Large intestine (tissue), 3 donors: ENCODE data around the gene GLUD2. TPM values are rescaled to one million over a fixed set of nuclear protein-coding genes. Genes with fewer than 3 reads are reported as not detected.
"Not testable (repeated sequence)": the region's sequence is repeated elsewhere in the genome, so short reads cannot be mapped to it uniquely, and the experiment has no call there.

Experiments
- DNase-seq, 2 donors: peaks; one replicate each; pipeline versions ENCODE4 v3.0.0 to v3.0.0-alpha.2; 2013
- H3K27ac ChIP-seq: one replicate; pipeline ENCODE4 v1.5.1; 2013; ENCODE audit warnings: low read length
- H3K27me3 ChIP-seq: 2 replicates; pipeline ENCODE4 v1.6.1; 2013; ENCODE audit warnings: low read length; ENCODE audit not compliant: control insufficient read depth, insufficient read depth
- H3K36me3 ChIP-seq: 2 replicates; pipeline ENCODE4 v1.6.1; 2013; ENCODE audit warnings: low read length; ENCODE audit not compliant: control insufficient read depth, insufficient read depth
- H3K4me1 ChIP-seq: one replicate; pipeline ENCODE4 v1.6.1; 2013; ENCODE audit warnings: low read length; ENCODE audit not compliant: control insufficient read depth, insufficient read depth
- H3K4me3 ChIP-seq: one replicate; pipeline ENCODE4 v1.5.1; 2013; ENCODE audit warnings: low read length
- H3K9me3 ChIP-seq: one replicate; pipeline ENCODE4 v1.6.1; 2013; ENCODE audit warnings: mild to moderate bottlenecking, low read depth, low read length, moderate library complexity; ENCODE audit not compliant: control insufficient read depth
- WGBS: methylation state at CpG from one replicate; pipeline ENCODE4 v1.1.5; 2013; ENCODE audit warnings: low lambda C conversion rate; ENCODE audit not compliant: insufficient coverage; 5-methylcytosine and 5-hydroxymethylcytosine counted together
- polyA plus RNA-seq: library from polyadenylated mRNA; unstranded; fragments of 120-200 nt; gene quantifications from one replicate; pipeline ENCODE4 v1.2.1, GENCODE V29; 2013

GLUD2 gene
- polyA plus RNA-seq, 1 donor, result 2.0 TPM

DNA sequence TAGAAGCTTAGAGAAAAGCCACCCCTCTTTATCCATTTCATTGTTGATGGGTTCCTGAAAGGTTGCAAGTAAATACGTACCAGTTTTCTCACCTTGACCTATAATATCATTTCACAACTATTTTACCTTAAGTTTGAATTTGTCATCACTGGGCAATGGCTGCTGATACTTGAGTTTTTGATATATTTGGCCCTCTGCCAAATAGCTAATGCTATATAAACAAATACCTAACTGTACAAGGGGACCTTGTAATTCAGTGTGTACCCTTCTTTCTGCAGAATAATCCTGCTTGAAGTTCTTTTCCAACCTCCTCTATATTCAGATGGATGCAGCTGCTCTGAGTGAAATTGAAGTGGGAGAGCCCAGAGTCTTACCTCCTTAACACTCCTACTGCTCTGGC lies 19.0 kb upstream of the GLUD2 start:
- DNase-seq, result no peak
- no peak overlapping the region for H3K4me3 ChIP-seq
- no peak overlapping the region for H3K27ac ChIP-seq
- H3K9me3 ChIP-seq, result no peaks in the 10 kb centered on the region
- H3K4me1 ChIP-seq, result no peaks in the 10 kb centered on the region
- no peaks in the 10 kb centered on the region for H3K27me3 ChIP-seq
- no CpG with 5 or more reads among the region's 1 CpG for WGBS
- no peaks in the 10 kb centered on the region for H3K36me3 ChIP-seq

DNA sequence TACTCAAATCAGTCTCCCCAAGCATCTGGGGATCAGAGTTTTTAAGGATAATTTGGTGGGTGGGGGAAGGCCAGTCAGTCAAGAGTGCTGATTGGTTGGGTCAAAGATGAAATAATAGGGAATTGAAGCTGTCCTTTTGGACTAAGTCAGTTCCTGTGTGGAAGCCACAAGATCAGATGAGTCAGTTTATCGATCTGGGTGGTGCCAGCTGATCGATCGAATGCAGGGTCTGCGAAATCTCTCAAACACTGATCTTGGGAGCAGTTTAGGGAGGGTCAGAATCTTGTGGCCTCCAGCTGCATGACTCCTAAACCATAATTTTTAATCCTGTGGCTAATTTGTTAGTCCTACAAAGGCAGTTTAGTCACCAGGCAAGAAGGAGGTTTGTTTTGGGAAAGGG lies 17.3 kb upstream of the GLUD2 start:
- no peaks in the 10 kb centered on the region for H3K4me1 ChIP-seq
- no peaks in the 10 kb centered on the region for H3K36me3 ChIP-seq
- no peaks in the 10 kb centered on the region for H3K27me3 ChIP-seq
- no peak for DNase-seq
- WGBS, result no CpG with 5 or more reads among the region's 4 CpGs
- no peak overlapping the region for H3K27ac ChIP-seq
- H3K9me3 ChIP-seq, result no peaks in the 10 kb centered on the region
- no peak overlapping the region for H3K4me3 ChIP-seq

DNA sequence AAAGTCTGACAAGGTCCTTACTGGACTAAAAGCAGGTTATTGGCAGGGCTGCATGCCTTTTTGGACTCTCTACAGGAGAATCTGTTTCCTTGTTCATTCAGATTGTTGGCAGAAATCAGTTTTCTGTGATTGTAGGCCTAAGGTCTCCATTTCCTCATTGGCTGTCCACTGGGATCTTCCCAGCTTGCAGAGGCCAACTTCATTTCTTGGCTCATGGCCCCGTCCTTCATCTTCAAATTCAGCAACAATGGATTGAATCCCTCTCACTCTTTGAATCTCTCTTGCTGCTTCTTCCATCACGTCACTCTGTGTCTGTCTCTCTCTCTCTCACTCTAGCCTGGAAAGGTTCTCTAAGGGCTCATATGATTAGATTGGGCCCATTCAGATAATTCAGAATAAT lies 14.9 kb upstream of the GLUD2 start:
- Histone ChIP-seq H3K9me3 (no peaks in the 10 kb centered on the region), H3K27me3 (no peaks in the 10 kb centered on the region), H3K4me3 (no peak overlapping the region), H3K4me1 (no peaks in the 10 kb centered on the region), H3K27ac (no peak overlapping the region), H3K36me3 (no peaks in the 10 kb centered on the region)
- WGBS, result 0% methylated on average over 1 of the region's 2 CpGs
- no peak for DNase-seq

DNA sequence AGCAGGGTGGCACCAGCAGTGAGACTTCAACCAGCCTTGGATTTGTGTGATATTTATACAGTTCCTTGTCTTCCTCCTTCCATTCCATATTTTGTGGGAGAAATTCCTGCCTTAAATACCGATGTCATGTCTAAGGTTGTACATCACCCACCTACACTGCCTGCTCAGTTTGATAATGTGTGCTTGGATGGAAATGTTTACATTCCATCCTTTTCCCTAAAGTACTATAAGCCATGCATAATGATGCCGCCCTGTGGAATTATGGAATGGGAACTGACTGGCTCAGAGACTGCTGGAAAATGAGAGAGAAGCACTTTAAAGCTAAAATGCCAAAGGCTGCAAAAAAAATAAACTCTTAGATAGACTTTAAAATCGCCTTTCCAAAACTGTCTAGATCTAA lies 11.3 kb upstream of the GLUD2 start:
- no peak overlapping the region for H3K27ac ChIP-seq
- no peaks in the 10 kb centered on the region for H3K36me3 ChIP-seq
- no peaks in the 10 kb centered on the region for H3K9me3 ChIP-seq
- no peak for DNase-seq
- H3K4me1 ChIP-seq, result no peaks in the 10 kb centered on the region
- WGBS, result 60% methylated on average over 1 of the region's 3 CpGs
- no peaks in the 10 kb centered on the region for H3K27me3 ChIP-seq
- H3K4me3 ChIP-seq, result no peak overlapping the region

DNA sequence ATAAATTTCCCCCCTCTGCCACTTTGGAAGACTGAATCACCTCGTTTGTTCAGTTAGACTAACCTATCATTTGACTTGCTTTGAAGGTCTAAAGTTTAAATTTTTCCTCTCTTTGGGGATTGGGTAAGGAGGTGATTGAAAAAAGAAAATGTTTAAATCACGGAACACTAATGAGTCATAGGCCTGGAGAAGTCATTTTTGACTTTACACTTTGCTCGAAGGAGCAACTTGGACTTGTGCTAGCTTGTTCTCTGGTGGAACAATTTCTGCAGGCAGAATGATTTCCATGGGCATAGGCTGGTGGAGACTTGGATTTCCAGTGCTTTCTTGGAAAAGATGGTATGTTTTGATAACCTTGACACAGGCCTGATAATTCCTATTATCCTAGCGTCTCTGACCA lies 10.5 kb upstream of the GLUD2 start:
- H3K4me3 ChIP-seq, result no peak overlapping the region
- no peak overlapping the region for H3K27ac ChIP-seq
- WGBS, result no CpG with 5 or more reads among the region's 4 CpGs
- H3K27me3 ChIP-seq, result no peaks in the 10 kb centered on the region
- no peaks in the 10 kb centered on the region for H3K9me3 ChIP-seq
- no peak for DNase-seq
- H3K4me1 ChIP-seq, result no peaks in the 10 kb centered on the region
- H3K36me3 ChIP-seq, result no peaks in the 10 kb centered on the region

DNA sequence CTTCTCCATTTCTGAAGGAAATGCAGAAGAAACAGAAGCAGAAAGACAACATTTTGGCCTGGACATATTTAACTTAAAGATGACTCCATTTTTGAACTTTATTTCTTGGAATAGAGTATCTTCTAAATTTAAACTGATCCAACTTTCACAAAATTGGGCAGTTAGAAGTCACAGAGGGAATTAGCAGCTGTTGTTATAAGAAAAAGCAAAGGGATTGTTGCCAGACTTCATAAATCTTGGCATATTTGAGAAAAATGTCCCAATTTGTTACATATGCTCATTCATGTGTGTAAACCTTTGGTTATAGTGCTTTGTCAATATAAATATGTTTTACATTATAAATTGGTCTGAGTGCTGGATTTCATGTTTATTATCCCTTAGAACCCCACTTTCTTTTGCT lies 3.4 kb downstream of the GLUD2 start:
- Histone ChIP-seq H3K9me3 (no peaks in the 10 kb centered on the region), H3K4me1 (no peaks in the 10 kb centered on the region), H3K4me3 (no peak overlapping the region), H3K36me3 (no peaks in the 10 kb centered on the region), H3K27ac (no peak overlapping the region), H3K27me3 (no peaks in the 10 kb centered on the region)
- no peak for DNase-seq

DNA sequence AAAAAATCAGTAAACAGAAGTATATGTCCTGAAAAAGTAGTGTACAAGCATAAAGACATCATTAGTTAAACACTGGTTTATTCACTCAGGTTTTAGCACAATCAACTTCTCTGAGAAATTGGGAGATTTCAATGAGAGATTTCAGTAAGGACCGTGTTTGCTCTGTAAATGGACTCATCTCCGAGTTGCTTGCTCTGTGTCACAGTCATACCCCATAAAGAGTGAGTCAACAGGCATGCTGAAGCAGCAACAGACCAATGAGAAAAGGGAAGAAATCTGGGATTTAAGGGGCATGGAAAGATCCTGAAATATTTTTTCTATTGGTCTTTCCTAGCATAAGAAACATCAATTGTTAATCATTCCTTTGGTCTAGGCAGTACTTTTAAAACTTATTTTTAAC lies 4.7 kb downstream of the GLUD2 start:
- Histone ChIP-seq H3K36me3 (no peaks in the 10 kb centered on the region), H3K4me1 (no peaks in the 10 kb centered on the region), H3K27ac (no peak overlapping the region), H3K9me3 (no peaks in the 10 kb centered on the region), H3K4me3 (no peak overlapping the region), H3K27me3 (no peaks in the 10 kb centered on the region)
- WGBS, result 40% methylated on average over 1 of the region's 2 CpGs
- DNase-seq, result no peak

DNA sequence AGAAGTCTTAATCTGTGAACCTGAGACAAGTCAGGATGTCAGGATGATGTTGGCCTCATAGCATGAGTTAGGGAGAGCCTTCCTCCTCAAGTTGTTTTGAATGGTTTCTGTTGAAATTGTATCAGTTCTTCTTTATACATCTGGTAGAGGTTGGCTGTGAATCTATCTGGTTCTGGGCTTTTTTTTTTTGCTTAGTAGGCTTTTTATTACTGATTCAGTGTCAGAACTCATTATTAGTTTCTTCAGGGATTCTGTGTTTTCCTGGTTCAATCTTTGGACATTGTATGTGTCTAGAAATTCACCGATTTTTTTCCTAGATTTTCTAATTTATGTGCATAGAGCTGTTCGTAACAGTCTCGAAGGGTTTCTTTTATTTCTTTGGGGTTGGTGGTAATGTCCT lies 14.9 kb downstream of the GLUD2 start:
- DNase-seq, result no peak
- H3K36me3 ChIP-seq, result no peaks in the 10 kb centered on the region
- H3K4me1 ChIP-seq, result no peaks in the 10 kb centered on the region
- no peaks in the 10 kb centered on the region for H3K27me3 ChIP-seq
- no CpG with 5 or more reads among the region's 3 CpGs for WGBS
- H3K27ac ChIP-seq, result no peak overlapping the region
- no peak overlapping the region for H3K4me3 ChIP-seq
- no peaks in the 10 kb centered on the region for H3K9me3 ChIP-seq

DNA sequence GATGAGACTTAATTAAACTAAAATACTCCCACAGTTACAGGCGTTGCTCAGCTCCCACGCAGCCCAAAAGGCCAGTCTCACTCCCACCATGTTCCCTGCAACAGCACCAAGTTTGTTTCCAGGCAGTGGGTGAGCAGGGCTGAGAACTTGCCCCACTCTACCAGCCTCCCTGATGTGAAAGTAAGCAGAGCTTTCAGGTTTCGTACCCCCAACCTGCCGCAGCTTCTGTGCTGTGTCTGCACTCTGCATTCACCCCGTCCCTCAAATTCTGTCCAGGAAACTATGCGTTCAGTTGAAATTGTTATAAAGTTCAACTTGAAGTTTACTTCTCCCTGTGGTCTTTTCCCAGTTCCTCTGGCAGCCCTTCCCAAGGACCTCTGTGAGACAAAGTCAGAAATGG lies 17.2 kb downstream of the GLUD2 start:
- no CpG with 5 or more reads among the region's 6 CpGs for WGBS
- H3K9me3 ChIP-seq, result no peaks in the 10 kb centered on the region
- H3K27me3 ChIP-seq, result no peaks in the 10 kb centered on the region
- no peak overlapping the region for H3K4me3 ChIP-seq
- no peak overlapping the region for H3K27ac ChIP-seq
- no peaks in the 10 kb centered on the region for H3K4me1 ChIP-seq
- no peaks in the 10 kb centered on the region for H3K36me3 ChIP-seq
- DNase-seq, result no peak

DNA sequence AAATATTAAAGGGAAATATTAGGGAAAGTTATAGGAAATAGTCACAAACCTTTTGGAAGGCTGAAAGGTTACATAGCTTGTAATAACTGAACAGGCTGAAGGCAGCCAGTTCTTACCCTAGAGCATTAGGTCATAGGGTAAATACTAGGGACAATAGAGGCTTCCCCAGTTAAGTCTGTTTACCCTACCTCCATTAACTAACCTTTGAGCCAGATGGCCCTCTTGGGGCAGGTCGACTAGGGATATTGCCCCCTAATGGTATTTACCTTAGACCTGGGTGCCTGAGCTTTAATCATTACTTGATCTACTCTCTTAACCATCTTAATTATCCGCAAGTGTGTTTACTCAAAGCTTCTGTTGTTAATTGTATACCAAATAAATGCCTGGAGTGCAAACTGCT lies 36.8 kb downstream of the GLUD2 start:
- H3K4me3 ChIP-seq, H3K4me1 ChIP-seq, H3K27ac ChIP-seq, H3K36me3 ChIP-seq, H3K9me3 ChIP-seq, H3K27me3 ChIP-seq: not testable (repeated sequence)
- peak in 1 of 2 donors; percentile 5 for DNase-seq
- no CpG with 5 or more reads among the region's 2 CpGs for WGBS

DNA sequence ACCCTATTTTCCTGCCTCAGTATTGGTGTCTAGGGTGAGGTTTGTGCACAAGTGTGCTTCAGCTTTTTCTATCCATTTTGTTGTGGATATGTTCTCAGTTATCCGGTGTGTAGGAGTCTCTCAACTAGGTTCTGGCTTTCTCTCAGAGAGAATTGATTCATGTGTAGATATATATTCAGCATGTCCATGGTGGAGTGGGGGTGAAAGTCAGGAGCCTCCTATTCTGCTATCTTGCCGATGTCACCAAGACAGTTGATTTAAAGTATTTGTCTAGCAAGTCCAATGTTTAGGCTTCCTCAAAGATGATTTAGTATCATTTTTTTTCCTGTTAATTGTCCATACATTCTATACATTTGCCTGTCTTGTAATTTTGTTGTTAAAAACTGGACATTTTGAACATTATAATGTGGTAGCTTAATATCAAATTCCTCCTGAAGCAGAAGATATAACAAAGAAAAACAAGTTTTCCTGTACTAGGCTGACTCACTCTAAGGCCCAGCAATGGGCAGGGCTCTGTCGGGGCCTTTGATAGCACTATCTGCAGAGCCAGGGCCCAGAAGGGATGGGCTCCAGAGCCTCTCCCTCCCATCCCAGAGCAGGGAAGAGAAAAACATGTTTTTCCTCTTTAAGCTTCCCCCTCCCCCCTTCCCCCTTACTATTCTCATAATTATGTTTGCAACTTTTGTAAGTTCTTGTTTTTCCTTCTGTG lies 37.6 kb downstream of the GLUD2 start:
- WGBS, result no CpG with 5 or more reads among the region's 3 CpGs

More for the DNA sequence above, 37.6 kb downstream of the GLUD2 start:
- peak in 1 of 2 donors; percentile 3 for DNase-seq
- Histone ChIP-seq H3K4me1 (no peaks in the 10 kb centered on the region), H3K27ac (no peak overlapping the region), H3K9me3 (no peaks in the 10 kb centered on the region), H3K4me3 (no peak overlapping the region), H3K36me3 (no peaks in the 10 kb centered on the region), H3K27me3 (no peaks in the 10 kb centered on the region)
